ENCODE results near the gene ODAD3. TPM values are rescaled to one million over a fixed set of nuclear protein-coding genes. Genes with fewer than 3 reads are reported as not detected.
A peak's percentile ranks its signal among the peaks of the same experiment; 100 is the strongest.

The ODAD3 gene
- total and polyA plus RNA-seq, 2 of the 13 experiments (the other 11 are each of a cell fraction or from before 2014, with no cell fraction given), result 0.04 to 0.08 TPM

- Histone ChIP-seq H3K79me2 (ENCODE audit: insufficient read depth, low read length) (no peaks in the 10 kb centered on the region), H4K20me1 (ENCODE audit: insufficient read depth, low read length) (no peaks in the 10 kb centered on the region), H3K4me1 (ENCODE audit: insufficient read depth, low read length) (peaks cover 18% of the 10 kb centered on the region), H3K4me3 (replicated peaks in 1 of 3; ENCODE audit: insufficient read depth in 1 of 3, low read depth in 2 of 3, low read length in 3 of 3) (peak overlapping the region; percentile 17 to 45 (median 28); a peak in 4 of 6 replicates), H3K9me3 (ENCODE audit: low read length) (no peaks in the 10 kb centered on the region), H3K36me3 (replicated peaks in 1 of 2; ENCODE audit: control insufficient read depth in 1 of 2, insufficient read depth in 2 of 2, low read length in 2 of 2) (peaks cover 3 to 10% of the 10 kb centered on the region in 2 experiments; a peak in 2 of 5 replicates), H3K27me3 (ENCODE audit: control insufficient read depth in 1 of 2, insufficient read depth in 2 of 2, low read length in 2 of 2) (peaks cover 1 to 12% of the 10 kb centered on the region in 2 experiments; a peak in 2 of 5 replicates), H3K9ac (ENCODE audit: insufficient read depth, low read depth, low read length) (no peak overlapping the region), H3K27ac (ENCODE audit: extremely low read length, insufficient read depth, low read length) (no peak overlapping the region), H2AFZ (ENCODE audit: low read length) (no peak overlapping the region), H3K4me2 (ENCODE audit: low read depth, low read length) (peak overlapping the region; percentile 65)
- TF ChIP-seq ZNF354B (CRISPR knock-in tag; IDR thresholded peaks at IDR 0.05) (no peak), CTCF (CRISPR knock-in tag; IDR thresholded peaks at IDR 0.05) (peak; percentile 38), PATZ1 (CRISPR knock-in tag; IDR thresholded peaks at IDR 0.05) (peak; percentile 31; the same call in 1 of the 2 replicates), GATAD1 (CRISPR knock-in tag; IDR thresholded peaks at IDR 0.05) (no peak), MLLT10 (CRISPR knock-in tag; IDR thresholded peaks at IDR 0.05) (no peak), MNT (IDR thresholded peaks at IDR 0.05) (0 out of 2 replicates have a peak, but pooled peaks have one; percentile 4), KAT8 (CRISPR knock-in tag; IDR thresholded peaks at IDR 0.05) (no peak)
- DNase-seq (ENCODE audit: low spot score) (no peak), ATAC-seq (0 out of 3 replicates have a peak, but pooled peaks have one; percentile 18), FAIRE-seq (no peak)
- BruUV-seq (replicated peaks), result no TSS peak
- 40% methylated on average over 27 of the region's 27 CpGs for WGBS (ENCODE audit: low lambda C conversion rate)
- intact Hi-C loops (cut with micrococcal nuclease; ENCODE audit: unreplicated experiment) (no loop called here), in situ Hi-C loops (cut with HindIII; ENCODE audit: extremely low pct_ligation_motif_present, low pct_unique_long_range_greater_than_20kb) (loop anchor here (10.0 kb wide), 1 partner anchor 169 kb away; no protein-coding TSS in a partner anchor)
- CTCF ChIA-PET (ENCODE audit: low intra/inter-chr PET ratio, low total read pairs), result interaction anchor here (0.7 kb wide), 1 partner anchor 29 kb away, joined by 4 read pairs; no protein-coding TSS in a partner anchor
- POLR2A ChIA-PET, result interaction anchor here (1.2 kb wide), 1 partner anchor 78 kb away, joined by 4 read pairs; no protein-coding TSS in a partner anchor
Measured at GRCh38 chr19:11453468-11454341, 18.8 kb upstream of the ODAD3 start.
